Muscle of leg (tissue), 11 donors: ENCODE measurements around the gene SLC38A9. TPM values are rescaled to one million over a fixed set of nuclear protein-coding genes. Genes with fewer than 3 reads are reported as not detected.
A peak's percentile ranks its signal among the peaks of the same experiment; 100 is the strongest.

Experiments
- DNase-seq: peaks from one replicate; pipeline ENCODE4 v3.0.0; 2013
- H3K27ac ChIP-seq: one replicate; pipeline ENCODE4 v1.5.1; 2013; ENCODE audit warnings: mild to moderate bottlenecking, low read length, control low read depth
- H3K27me3 ChIP-seq: one replicate; pipeline ENCODE4 v1.6.1; 2013; ENCODE audit warnings: low read length; ENCODE audit not compliant: control insufficient read depth, insufficient read depth
- H3K36me3 ChIP-seq: one replicate; pipeline ENCODE4 v1.6.1; 2013; ENCODE audit warnings: low read length; ENCODE audit not compliant: control insufficient read depth, insufficient read depth
- H3K4me1 ChIP-seq: one replicate; pipeline ENCODE4 v1.6.1; 2013; ENCODE audit warnings: low read length; ENCODE audit not compliant: control insufficient read depth, insufficient read depth
- H3K4me3 ChIP-seq: one replicate; pipeline ENCODE4 v1.5.1; 2013; ENCODE audit warnings: low read length, control low read depth
- H3K9me3 ChIP-seq: replicated peaks from 2 replicates; pipeline ENCODE4 v1.6.1; 2013; ENCODE audit warnings: low read depth, low read length; ENCODE audit not compliant: control insufficient read depth
- WGBS: methylation state at CpG from one replicate; pipeline ENCODE4 v1.1.5; 2013; ENCODE audit warnings: missing lambda C conversion rate; ENCODE audit not compliant: insufficient coverage; 5-methylcytosine and 5-hydroxymethylcytosine counted together
- polyA plus RNA-seq, 8 donors: library from polyadenylated mRNA; unstranded; fragments of 120-200 nt; gene quantifications; one replicate each; pipeline versions ENCODE4 v1.2.1 to v1.2.3, GENCODE V29; 2013; ENCODE audit warnings: inconsistent platforms in 1 of 8, low replicate concordance in 1 of 8; ENCODE audit not compliant: insufficient read length in 8 of 8, insufficient read depth in 1 of 8
- total RNA-seq: library from RNA; stranded (reverse); fragments of 120-200 nt; gene quantifications from one replicate; pipeline ENCODE4 v1.2.4, GENCODE V29; 2013

The SLC38A9 gene
- total and polyA plus RNA-seq, 9 donors, result 10.1 to 21.2 (median 12.0) TPM

- DNase-seq, result no peak
- Histone ChIP-seq H3K36me3 (no peaks in the 10 kb centered on the region), H3K27ac (no peak overlapping the region), H3K4me3 (no peak overlapping the region), H3K9me3 (no peaks in the 10 kb centered on the region), H3K4me1 (peaks cover 8% of the 10 kb centered on the region), H3K27me3 (no peaks in the 10 kb centered on the region)
- WGBS, result no CpG with 5 or more reads among the region's 2 CpGs
Observed at GRCh38 chr5:55692106-55692417, 20.1 kb downstream of the SLC38A9 start.

GRCh38 chr5:55691265-55692105, 20.6 kb downstream of the SLC38A9 start:
- WGBS, result no CpG with 5 or more reads among the region's 2 CpGs
- Histone ChIP-seq H3K9me3 (no peaks in the 10 kb centered on the region), H3K4me3 (no peak overlapping the region), H3K27me3 (no peaks in the 10 kb centered on the region), H3K36me3 (no peaks in the 10 kb centered on the region), H3K4me1 (peaks cover 8% of the 10 kb centered on the region), H3K27ac (peak overlapping the region; percentile 32)
- peak; percentile 83 for DNase-seq

GRCh38 chr5:55682071-55682470, 30.1 kb downstream of the SLC38A9 start:
- no peak overlapping the region for H3K4me3 ChIP-seq
- DNase-seq, result no peak
- WGBS, result no CpG with 5 or more reads among the region's 1 CpG
- H3K9me3 ChIP-seq, result no peaks in the 10 kb centered on the region
- H3K4me1 ChIP-seq, result peaks cover 3% of the 10 kb centered on the region
- no peaks in the 10 kb centered on the region for H3K27me3 ChIP-seq
- no peak overlapping the region for H3K27ac ChIP-seq
- H3K36me3 ChIP-seq, result no peaks in the 10 kb centered on the region

- Histone ChIP-seq H3K27ac (no peak overlapping the region), H3K9me3 (no peaks in the 10 kb centered on the region), H3K36me3 (no peaks in the 10 kb centered on the region), H3K4me3 (no peak overlapping the region), H3K27me3 (no peaks in the 10 kb centered on the region), H3K4me1 (peaks cover 3% of the 10 kb centered on the region)
- no CpG with 5 or more reads among the region's 1 CpG for WGBS
- DNase-seq, result no peak
Observed at GRCh38 chr5:55681301-55681700, 30.8 kb downstream of the SLC38A9 start.

- peak; percentile 37 for DNase-seq
- peaks cover 3% of the 10 kb centered on the region for H3K4me1 ChIP-seq
- WGBS, result no CpG with 5 or more reads among the region's 2 CpGs
Observed at GRCh38 chr5:55680353-55680752, 31.8 kb downstream of the SLC38A9 start.

GRCh38 chr5:55679556-55679955, 32.6 kb downstream of the SLC38A9 start:
- Histone ChIP-seq H3K4me3 (no peak overlapping the region), H3K36me3 (no peaks in the 10 kb centered on the region), H3K4me1 (peaks cover 3% of the 10 kb centered on the region), H3K9me3 (no peaks in the 10 kb centered on the region), H3K27ac (no peak overlapping the region), H3K27me3 (no peaks in the 10 kb centered on the region)
- DNase-seq, result peak; percentile 32
- no CpG with 5 or more reads among the region's 1 CpG for WGBS

More at GRCh38 chr5:55680353-55680752, 31.8 kb downstream of the SLC38A9 start:
- Histone ChIP-seq H3K27me3 (no peaks in the 10 kb centered on the region), H3K36me3 (no peaks in the 10 kb centered on the region), H3K27ac (peak overlapping the region; percentile 43), H3K9me3 (no peaks in the 10 kb centered on the region), H3K4me3 (no peak overlapping the region)

- H3K36me3 ChIP-seq, result no peaks in the 10 kb centered on the region
- H3K4me3 ChIP-seq, result no peak overlapping the region
- no CpG with 5 or more reads among the region's 1 CpG for WGBS
- no peaks in the 10 kb centered on the region for H3K27me3 ChIP-seq
- H3K4me1 ChIP-seq, result no peaks in the 10 kb centered on the region
- DNase-seq, result peak; percentile 79
- no peaks in the 10 kb centered on the region for H3K9me3 ChIP-seq
- H3K27ac ChIP-seq, result peak overlapping the region; percentile 77
Observed at GRCh38 chr5:55675119-55675518, 37.0 kb downstream of the SLC38A9 start.

GRCh38 chr5:55674340-55674739, 37.8 kb downstream of the SLC38A9 start:
- no peak for DNase-seq
- H3K27me3 ChIP-seq, result no peaks in the 10 kb centered on the region
- no peaks in the 10 kb centered on the region for H3K4me1 ChIP-seq
- H3K36me3 ChIP-seq, result no peaks in the 10 kb centered on the region
- H3K27ac ChIP-seq, result no peak overlapping the region
- WGBS, result 80% methylated on average over 1 of the region's 2 CpGs
- no peak overlapping the region for H3K4me3 ChIP-seq
- H3K9me3 ChIP-seq, result no peaks in the 10 kb centered on the region

- Histone ChIP-seq H3K4me1 (no peaks in the 10 kb centered on the region), H3K27ac (no peak overlapping the region), H3K9me3 (no peaks in the 10 kb centered on the region), H3K27me3 (no peaks in the 10 kb centered on the region), H3K4me3 (no peak overlapping the region), H3K36me3 (no peaks in the 10 kb centered on the region)
- no CpG with 5 or more reads among the region's 2 CpGs for WGBS
- DNase-seq, result no peak
Observed at GRCh38 chr5:55672477-55672911, 39.6 kb downstream of the SLC38A9 start.

- Histone ChIP-seq H3K4me3 (no peak overlapping the region), H3K36me3 (no peaks in the 10 kb centered on the region), H3K4me1 (no peaks in the 10 kb centered on the region), H3K27ac (no peak overlapping the region), H3K27me3 (no peaks in the 10 kb centered on the region), H3K9me3 (no peaks in the 10 kb centered on the region)
- DNase-seq, result no peak
- WGBS, result no CpG with 5 or more reads among the region's 1 CpG
Observed at GRCh38 chr5:55671975-55672374, 40.1 kb downstream of the SLC38A9 start.

GRCh38 chr5:55668356-55668755, 43.8 kb downstream of the SLC38A9 start:
- Histone ChIP-seq H3K4me1 (no peaks in the 10 kb centered on the region), H3K27ac (no peak overlapping the region), H3K4me3 (no peak overlapping the region), H3K9me3 (no peaks in the 10 kb centered on the region), H3K27me3 (no peaks in the 10 kb centered on the region), H3K36me3 (no peaks in the 10 kb centered on the region)
- DNase-seq, result no peak
